Stimulated activated CD4-positive, alpha-beta T cell treated with anti-CD3 and anti-CD28 coated beads, Interleukin-2, amount 100 ng/mL, for 24 hours (primary cell): ENCODE measurements around the gene STIMATE.

Experiments used
- DNase-seq, 2 donors: peaks; one replicate each; pipeline ENCODE4 v3.0.0-alpha.2; 2020

Gene STIMATE

DNA sequence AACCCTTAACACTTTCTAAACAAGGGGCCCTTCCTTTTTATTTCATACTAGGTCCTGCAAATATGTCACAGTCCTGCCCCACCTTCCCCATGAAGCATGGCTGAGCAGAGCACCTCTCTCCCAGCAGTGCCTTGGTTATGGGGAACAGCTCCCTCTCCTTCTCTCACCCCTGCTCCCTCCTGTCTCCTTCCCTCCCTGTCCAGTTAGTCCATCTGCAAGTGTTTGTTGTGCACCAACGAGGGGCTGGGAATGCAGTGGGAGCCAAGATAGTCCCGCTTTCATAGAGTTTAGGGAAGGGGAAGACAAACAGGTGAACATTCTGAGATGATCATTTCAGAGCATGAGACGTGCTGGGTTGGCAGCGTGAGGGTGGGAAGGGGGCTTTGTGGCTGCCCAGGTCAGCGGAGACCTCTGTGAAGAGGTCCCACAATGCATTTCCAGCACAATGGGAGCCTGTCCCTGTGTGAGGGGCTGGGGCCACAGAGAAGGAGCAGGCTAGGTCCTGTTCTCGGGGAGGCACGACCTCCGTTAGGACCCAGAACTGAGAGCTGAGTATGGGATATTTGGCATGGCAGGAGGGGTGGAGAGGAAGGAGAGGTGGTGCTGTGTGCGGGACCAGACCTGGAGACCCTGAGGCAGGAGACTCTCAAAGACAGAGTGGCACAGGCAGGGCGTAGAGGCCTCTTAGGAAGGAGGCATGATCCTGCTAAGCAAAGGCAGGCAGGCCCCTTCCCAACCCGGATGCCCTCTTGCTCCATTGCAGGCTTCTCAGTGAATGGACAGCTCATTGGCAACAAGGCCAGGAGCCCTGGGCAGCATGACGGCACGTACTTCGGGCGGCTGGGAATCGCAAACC, 108.2 kb downstream of the STIMATE start:
- DNase-seq = no peak

GRCh38 chr3:52787672-52788625, 109.4 kb downstream of the STIMATE start:
- no peak for DNase-seq

DNA sequence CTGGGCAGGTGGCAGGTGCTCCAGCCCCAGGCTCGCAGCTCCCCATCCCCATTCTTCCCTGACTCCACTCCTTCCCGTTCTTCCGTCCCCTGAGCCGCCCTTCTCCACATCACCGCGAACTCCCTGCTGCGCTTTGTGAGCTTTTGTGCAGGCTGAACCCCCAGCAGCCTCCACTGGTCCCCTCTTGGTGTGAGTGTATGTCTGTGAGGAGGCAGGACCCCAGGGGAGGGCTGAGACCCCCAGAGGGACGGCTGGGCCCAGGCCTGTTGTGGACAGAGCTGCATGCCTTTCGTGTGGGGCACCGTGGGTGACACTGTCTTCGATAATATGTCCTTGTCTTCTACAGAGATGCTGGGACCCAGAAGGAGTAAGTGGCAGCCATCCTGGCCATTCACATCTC, 110.1 kb downstream of the STIMATE start:
- no peak for DNase-seq
